HG02981 (cell line): ENCODE results near the gene SAMHD1.
"Not testable (repeated sequence)": the region's sequence is repeated elsewhere in the genome, so short reads cannot be mapped to it uniquely, and the experiment has no call there.

Experiments used
- ATAC-seq: cut with Tn5 transposase; IDR thresholded peaks from one replicate; pipeline ENCODE4 v1.9.1; 2021; ENCODE audit warnings: mild to moderate bottlenecking, moderate library complexity; ENCODE audit not compliant: unreplicated experiment

SAMHD1 gene

GRCh38 chr20:36875702-36876472 is 75.6 kb downstream of the SAMHD1 start, which contains the start of gene TLDC2:
TLDC2 (plus strand) TSS chr20:36876138; CDS start chr20:36876175, 37 bp downstream.
- no peak for ATAC-seq

GRCh38 chr20:36875093-36875492 is 76.4 kb downstream of the SAMHD1 start:
- ATAC-seq, result not testable (repeated sequence)

- ATAC-seq, result no peak
Measured at GRCh38 chr20:36873498-36874189, 77.9 kb downstream of the SAMHD1 start.

GRCh38 chr20:36872852-36873251 is 78.7 kb downstream of the SAMHD1 start:
- ATAC-seq, result no peak

GRCh38 chr20:36871640-36872570 is 79.6 kb downstream of the SAMHD1 start:
- no peak for ATAC-seq

GRCh38 chr20:36866681-36867495 is 84.6 kb downstream of the SAMHD1 start:
- no peak for ATAC-seq

- ATAC-seq, result no peak
Measured at GRCh38 chr20:36866164-36866563, 85.3 kb downstream of the SAMHD1 start.

GRCh38 chr20:36865861-36866149 is 85.7 kb downstream of the SAMHD1 start:
- ATAC-seq, result no peak

GRCh38 chr20:36865076-36865860 is 86.2 kb downstream of the SAMHD1 start:
- no peak for ATAC-seq

GRCh38 chr20:36862857-36863668 is 88.4 kb downstream of the SAMHD1 start:
- peak; percentile 42 for ATAC-seq

- no peak for ATAC-seq
Measured at GRCh38 chr20:36861875-36862801, 89.4 kb downstream of the SAMHD1 start.

GRCh38 chr20:36861625-36861874 is 90.0 kb downstream of the SAMHD1 start:
- no peak for ATAC-seq

- ATAC-seq, result no peak
Measured at GRCh38 chr20:36860811-36861624, 90.5 kb downstream of the SAMHD1 start.

- ATAC-seq, result no peak
Measured at GRCh38 chr20:36860339-36860738, 91.2 kb downstream of the SAMHD1 start.

- ATAC-seq, result no peak
Measured at GRCh38 chr20:36859700-36860330, 91.7 kb downstream of the SAMHD1 start.

GRCh38 chr20:36859282-36859555 is 92.3 kb downstream of the SAMHD1 start:
- no peak for ATAC-seq
